ENCODE data around the gene PLCH1. TPM values are rescaled to one million over a fixed set of nuclear protein-coding genes. Genes with fewer than 3 reads are reported as not detected.
A peak's percentile ranks its signal among the peaks of the same experiment; 100 is the strongest.

PLCH1 gene
- total RNA-seq, 8 experiments from 2014 or later = 3.7 to 32.9 (median 11.2) TPM

DNA sequence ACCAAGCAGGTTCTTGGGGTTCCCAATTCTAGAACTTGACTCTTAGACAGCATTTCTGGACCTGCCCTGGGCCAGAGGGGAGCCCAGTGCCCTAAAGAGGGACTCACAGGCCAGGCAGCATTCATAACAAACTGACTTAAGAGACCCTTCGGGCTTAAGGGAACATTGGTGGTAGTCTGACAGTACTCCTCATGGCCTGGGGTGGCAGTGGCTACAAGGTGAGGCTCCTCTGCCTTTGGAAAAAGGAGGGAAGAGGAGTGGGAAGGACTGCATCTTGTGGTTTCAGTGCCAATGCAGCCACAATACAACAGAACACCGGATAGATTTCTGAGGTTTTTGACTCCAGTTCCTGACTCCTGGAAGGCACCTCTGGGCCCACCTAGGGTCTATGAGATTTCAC, 279.2 kb downstream of the PLCH1 start:
- Histone ChIP-seq H3K4me1 (replicated peaks in 1 of 2) (no peaks in the 10 kb centered on the region), H3K27ac (no peak overlapping the region), H3K4me3 (no peak overlapping the region)
- no peak for ATAC-seq (replicated peaks in 6 of 8)
- in situ Hi-C loops (cut with MboI; ENCODE audit: low pct_unique_long_range_greater_than_20kb in 2 of 9, low sequenced_read_pairs in 9 of 9, unreplicated experiment in 9 of 9) = no loop called here
- WGBS, 10 experiments = 33 to 100% (median 67%) methylated on average over 1 to 2 of the region's 2 CpGs; no CpG with 5 or more reads in 5 of the 10 experiments

DNA sequence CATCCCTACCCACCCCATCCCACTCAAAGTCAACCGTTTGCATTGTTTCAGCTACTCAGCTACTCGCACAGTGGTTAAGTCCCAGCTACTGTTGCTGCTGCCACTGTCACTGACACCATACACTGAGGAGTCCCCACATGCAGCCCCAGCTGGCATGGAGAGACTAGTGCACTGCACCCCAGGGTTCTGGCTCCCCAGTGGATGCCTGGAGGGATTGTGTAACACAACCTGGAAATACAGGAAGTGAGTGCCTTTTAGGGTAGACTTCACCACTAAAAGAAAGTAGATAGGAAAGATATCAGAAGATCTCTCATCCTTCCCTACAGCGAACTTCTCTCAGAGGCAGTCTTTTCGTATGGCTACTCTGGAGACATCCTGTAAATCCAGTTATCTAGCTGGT, 282.2 kb downstream of the PLCH1 start:
- 80 to 100% (median 96%) methylated on average over 1 to 3 of the region's 4 CpGs; no CpG with 5 or more reads in 4 of the 10 experiments for WGBS, 10 experiments
- Histone ChIP-seq H3K4me1 (replicated peaks in 1 of 2) (no peaks in the 10 kb centered on the region), H3K4me3 (no peak overlapping the region), H3K27ac (no peak overlapping the region)
- no peak for ATAC-seq (replicated peaks in 6 of 8)
- in situ Hi-C loops (cut with MboI; ENCODE audit: low pct_unique_long_range_greater_than_20kb in 2 of 9, low sequenced_read_pairs in 9 of 9, unreplicated experiment in 9 of 9) = no loop called here

GRCh38 chr3:155457591-155457990, 287.3 kb downstream of the PLCH1 start:
- no peak for ATAC-seq (replicated peaks in 6 of 8)
- in situ Hi-C loops (cut with MboI; ENCODE audit: low pct_unique_long_range_greater_than_20kb in 2 of 9, low sequenced_read_pairs in 9 of 9, unreplicated experiment in 9 of 9) = no loop called here

GRCh38 chr3:155455765-155456164, 289.1 kb downstream of the PLCH1 start:
- WGBS, 10 experiments = 77 to 100% (median 100%) methylated on average over 1 to 4 of the region's 4 CpGs
- Histone ChIP-seq H3K27ac (no peak overlapping the region), H3K4me1 (replicated peaks in 1 of 2) (no peaks in the 10 kb centered on the region), H3K4me3 (no peak overlapping the region)
- no peak for ATAC-seq (replicated peaks in 6 of 8)
- in situ Hi-C loops (cut with MboI; ENCODE audit: low pct_unique_long_range_greater_than_20kb in 2 of 9, low sequenced_read_pairs in 9 of 9, unreplicated experiment in 9 of 9) = no loop called here

More at GRCh38 chr3:155457591-155457990, 287.3 kb downstream of the PLCH1 start:
- 45 to 100% (median 95%) methylated on average over 1 to 4 of the region's 4 CpGs; no CpG with 5 or more reads in 1 of the 10 experiments for WGBS, 10 experiments
- H3K4me1 ChIP-seq (replicated peaks in 1 of 2) = no peaks in the 10 kb centered on the region
- no peak overlapping the region for H3K27ac ChIP-seq
- H3K4me3 ChIP-seq = no peak overlapping the region

DNA sequence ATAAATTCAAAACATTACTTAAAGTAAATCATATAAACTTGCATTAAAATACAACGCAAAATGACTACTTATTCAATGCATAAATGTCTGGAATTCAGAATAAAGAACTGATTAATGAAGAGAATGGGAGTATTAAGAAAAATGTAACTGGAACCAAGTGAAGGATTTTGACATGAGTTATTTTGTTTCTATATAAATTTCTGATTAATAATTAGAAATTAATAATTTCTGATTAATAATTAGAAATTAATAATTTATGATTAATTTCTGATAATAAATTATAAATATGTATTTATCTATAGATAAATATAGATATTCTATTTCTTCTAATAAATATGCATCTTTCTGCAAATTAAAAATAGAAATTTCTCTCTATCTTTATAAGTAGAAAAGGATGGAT, 291.4 kb downstream of the PLCH1 start:
- in situ Hi-C loops (cut with MboI; ENCODE audit: low pct_unique_long_range_greater_than_20kb in 2 of 9, low sequenced_read_pairs in 9 of 9, unreplicated experiment in 9 of 9) = no loop called here
- 44 to 100% (median 89%) methylated on average over 1 of the region's 1 CpG for WGBS, 10 experiments

GRCh38 chr3:155449613-155450267, 295.1 kb downstream of the PLCH1 start:
- in situ Hi-C loops (cut with MboI; ENCODE audit: low pct_unique_long_range_greater_than_20kb in 2 of 9, low sequenced_read_pairs in 9 of 9, unreplicated experiment in 9 of 9) = no loop called here
- ATAC-seq (replicated peaks in 6 of 8) = no peak
- H3K4me3 ChIP-seq = no peak overlapping the region
- 10 to 100% (median 89%) methylated on average over 1 to 3 of the region's 3 CpGs for WGBS, 10 experiments
- H3K4me1 ChIP-seq (replicated peaks in 1 of 2) = no peaks in the 10 kb centered on the region
- H3K27ac ChIP-seq = no peak overlapping the region

More for the DNA sequence above, 291.4 kb downstream of the PLCH1 start:
- Histone ChIP-seq H3K4me3 (no peak overlapping the region), H3K4me1 (replicated peaks in 1 of 2) (no peaks in the 10 kb centered on the region), H3K27ac (no peak overlapping the region)
- ATAC-seq (replicated peaks in 6 of 8) = no peak

DNA sequence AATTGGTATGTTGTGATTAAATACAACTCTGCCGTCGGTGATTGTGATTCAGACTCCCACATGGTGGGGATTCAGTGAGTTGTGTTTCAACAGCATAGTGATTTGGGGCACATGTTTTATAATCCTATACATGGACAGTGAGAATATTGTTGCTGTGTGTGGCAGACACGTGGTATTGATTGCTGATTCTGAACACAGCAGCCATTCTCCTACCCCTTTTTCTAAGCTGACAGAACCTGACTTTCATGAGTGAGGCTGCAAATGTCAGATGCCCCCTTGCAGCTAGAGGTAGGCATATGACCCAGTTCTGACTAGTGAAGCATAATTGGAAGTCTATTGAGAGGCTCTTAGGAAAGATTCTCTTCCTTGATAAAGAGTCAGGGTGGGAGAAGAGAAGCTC, 296.3 kb downstream of the PLCH1 start:
- no peak for ATAC-seq (replicated peaks in 6 of 8)
- no peak overlapping the region for H3K27ac ChIP-seq
- WGBS, 10 experiments = 21 to 95% (median 71%) methylated on average over 1 to 3 of the region's 3 CpGs; no CpG with 5 or more reads in 2 of the 10 experiments
- H3K4me1 ChIP-seq (replicated peaks in 1 of 2) = no peaks in the 10 kb centered on the region
- in situ Hi-C loops (cut with MboI; ENCODE audit: low pct_unique_long_range_greater_than_20kb in 2 of 9, low sequenced_read_pairs in 9 of 9, unreplicated experiment in 9 of 9) = no loop called here
- no peak overlapping the region for H3K4me3 ChIP-seq

GRCh38 chr3:155446366-155446765, 298.5 kb downstream of the PLCH1 start:
- H3K4me1 ChIP-seq (replicated peaks in 1 of 2) = no peaks in the 10 kb centered on the region
- no peak overlapping the region for H3K27ac ChIP-seq
- no peak overlapping the region for H3K4me3 ChIP-seq
- 0 to 100% (median 74%) methylated on average over 1 to 2 of the region's 2 CpGs; no CpG with 5 or more reads in 1 of the 10 experiments for WGBS, 10 experiments
- peak in 3 of 8 experiments; percentile 61 to 70 (median 61) for ATAC-seq (replicated peaks in 6 of 8)
- in situ Hi-C loops (cut with MboI; ENCODE audit: low pct_unique_long_range_greater_than_20kb in 2 of 9, low sequenced_read_pairs in 9 of 9, unreplicated experiment in 9 of 9) = no loop called here

- WGBS, 10 experiments = 92 to 100% (median 97%) methylated on average over 1 to 3 of the region's 4 CpGs; no CpG with 5 or more reads in 2 of the 10 experiments
- Histone ChIP-seq H3K4me1 (replicated peaks in 1 of 2) (no peaks in the 10 kb centered on the region), H3K4me3 (no peak overlapping the region), H3K27ac (no peak overlapping the region)
- in situ Hi-C loops (cut with MboI; ENCODE audit: low pct_unique_long_range_greater_than_20kb in 2 of 9, low sequenced_read_pairs in 9 of 9, unreplicated experiment in 9 of 9) = no loop called here
- no peak for ATAC-seq (replicated peaks in 6 of 8)
These were observed 300.1 kb downstream of the PLCH1 start for GRCh38 chr3:155444771-155445170.

- in situ Hi-C loops (cut with MboI; ENCODE audit: low pct_unique_long_range_greater_than_20kb in 2 of 9, low sequenced_read_pairs in 9 of 9, unreplicated experiment in 9 of 9) = no loop called here
- Histone ChIP-seq H3K4me1 (replicated peaks in 1 of 2) (no peaks in the 10 kb centered on the region), H3K27ac (no peak overlapping the region), H3K4me3 (no peak overlapping the region)
- 60 to 100% (median 60%) methylated on average over 1 of the region's 1 CpG; no CpG with 5 or more reads in 7 of the 10 experiments for WGBS, 10 experiments
- ATAC-seq (replicated peaks in 6 of 8) = peak in 1 of 8 experiments; percentile 67
These were observed 301.1 kb downstream of the PLCH1 start for GRCh38 chr3:155443815-155444214.

- in situ Hi-C loops (cut with MboI; ENCODE audit: low pct_unique_long_range_greater_than_20kb in 2 of 9, low sequenced_read_pairs in 9 of 9, unreplicated experiment in 9 of 9) = no loop called here
- H3K4me1 ChIP-seq (replicated peaks in 1 of 2) = no peaks in the 10 kb centered on the region
- no peak overlapping the region for H3K4me3 ChIP-seq
- 11 to 100% (median 91%) methylated on average over 1 to 5 of the region's 5 CpGs; no CpG with 5 or more reads in 1 of the 10 experiments for WGBS, 10 experiments
- H3K27ac ChIP-seq = no peak overlapping the region
- ATAC-seq (replicated peaks in 6 of 8) = peak in 3 of 8 experiments; percentile 44 to 67 (median 59)
These were observed 302.8 kb downstream of the PLCH1 start for GRCh38 chr3:155442072-155442471.

DNA sequence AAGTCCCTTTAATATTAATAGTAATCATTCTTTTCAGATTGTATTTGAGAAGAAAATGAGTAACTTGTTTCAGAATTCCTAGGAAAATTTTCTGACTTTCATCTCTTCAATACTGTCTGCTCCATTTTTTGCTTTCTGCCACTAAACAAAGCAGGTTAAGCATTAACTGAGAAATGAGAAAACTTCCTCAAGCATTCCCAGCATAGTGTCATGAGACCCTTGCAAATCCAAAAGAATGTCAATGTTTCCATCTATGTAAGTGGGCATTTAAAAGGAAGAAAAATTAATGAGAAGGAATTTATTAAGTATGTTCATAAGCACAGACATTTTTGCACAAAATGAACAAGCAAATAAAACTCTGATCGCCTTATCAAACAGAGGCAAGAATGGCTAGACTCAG, 303.4 kb downstream of the PLCH1 start:
- Histone ChIP-seq H3K27ac (no peak overlapping the region), H3K4me1 (replicated peaks in 1 of 2) (no peaks in the 10 kb centered on the region), H3K4me3 (no peak overlapping the region)
- in situ Hi-C loops (cut with MboI; ENCODE audit: low pct_unique_long_range_greater_than_20kb in 2 of 9, low sequenced_read_pairs in 9 of 9, unreplicated experiment in 9 of 9) = no loop called here
- no peak for ATAC-seq (replicated peaks in 6 of 8)
- WGBS, 10 experiments = 80 to 100% (median 83%) methylated on average over 1 of the region's 1 CpG; no CpG with 5 or more reads in 3 of the 10 experiments

DNA sequence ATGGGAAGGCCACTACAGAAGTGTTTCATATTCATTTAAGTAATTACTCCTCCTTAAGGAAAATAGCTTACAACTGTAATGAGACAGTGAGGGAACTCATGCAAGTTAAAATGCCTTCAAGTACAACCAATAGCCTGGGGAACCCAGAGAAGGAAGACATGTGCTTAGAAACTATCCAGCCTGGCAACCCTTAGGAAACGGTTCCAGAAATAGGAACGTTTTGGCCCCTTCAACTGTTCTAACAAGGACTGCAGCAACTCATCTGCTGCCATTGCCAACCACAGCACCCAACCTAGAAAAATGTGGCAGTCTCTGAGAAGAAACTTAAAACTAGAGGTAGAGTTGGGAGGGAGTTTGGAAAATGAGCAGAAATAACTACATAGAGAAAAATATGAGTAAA, 303.8 kb downstream of the PLCH1 start:
- in situ Hi-C loops (cut with MboI; ENCODE audit: low pct_unique_long_range_greater_than_20kb in 2 of 9, low sequenced_read_pairs in 9 of 9, unreplicated experiment in 9 of 9) = no loop called here
- ATAC-seq (replicated peaks in 6 of 8) = peak in 2 of 8 experiments; percentile 29 to 92
- Histone ChIP-seq H3K4me3 (no peak overlapping the region), H3K4me1 (replicated peaks in 1 of 2) (no peaks in the 10 kb centered on the region), H3K27ac (no peak overlapping the region)
- WGBS, 10 experiments = 48 to 56% (median 54%) methylated on average over 2 of the region's 2 CpGs; no CpG with 5 or more reads in 7 of the 10 experiments

DNA sequence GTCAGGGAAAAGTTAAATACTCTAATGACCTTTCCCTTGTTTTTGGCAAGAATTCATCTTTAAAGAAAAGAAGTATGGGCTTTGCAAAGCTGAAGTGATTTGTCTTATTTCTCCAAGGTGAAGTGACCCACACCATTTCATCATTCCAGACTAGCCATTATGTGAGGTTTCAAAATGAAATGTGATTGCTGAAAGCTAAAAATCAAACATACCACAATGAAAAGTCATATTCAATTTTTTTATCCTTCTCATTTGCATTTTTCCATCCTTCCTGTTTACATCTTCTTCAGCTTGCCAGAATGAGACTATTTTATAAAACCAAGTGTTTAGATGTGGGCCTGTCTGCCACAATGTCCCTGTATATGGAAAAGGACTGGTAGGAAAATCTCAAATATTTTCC, 309.1 kb downstream of the PLCH1 start:
- ATAC-seq (replicated peaks in 6 of 8) = no peak
- H3K4me3 ChIP-seq = no peak overlapping the region
- in situ Hi-C loops (cut with MboI; ENCODE audit: low pct_unique_long_range_greater_than_20kb in 2 of 9, low sequenced_read_pairs in 9 of 9, unreplicated experiment in 9 of 9) = no loop called here
- H3K4me1 ChIP-seq (replicated peaks in 1 of 2) = no peaks in the 10 kb centered on the region
- H3K27ac ChIP-seq = no peak overlapping the region

Measured in motor neuron (in vitro differentiated cells).